HG03066 (cell line): Measurements from ENCODE around the gene FANCC.

ENCODE experiments used
- ATAC-seq: cut with Tn5 transposase; IDR thresholded peaks from one replicate; pipeline ENCODE4 v1.9.1; 2021; ENCODE audit warnings: low read depth; ENCODE audit not compliant: unreplicated experiment

The FANCC gene

GRCh38 chr9:95077766-95078370, 239.6 kb downstream of the FANCC start:
- no peak for ATAC-seq

- no peak for ATAC-seq
Measured at GRCh38 chr9:95077053-95077765, 240.3 kb downstream of the FANCC start.

GRCh38 chr9:95076696-95077052, 240.8 kb downstream of the FANCC start:
- ATAC-seq = no peak

GRCh38 chr9:95075700-95076099, 241.8 kb downstream of the FANCC start:
- ATAC-seq = no peak

- ATAC-seq = no peak
Measured at GRCh38 chr9:95074632-95075031, 242.9 kb downstream of the FANCC start.

- no peak for ATAC-seq
Measured at GRCh38 chr9:95073918-95074317, 243.6 kb downstream of the FANCC start.

GRCh38 chr9:95073042-95073607, 244.4 kb downstream of the FANCC start:
- ATAC-seq = no peak

- no peak for ATAC-seq
Measured at GRCh38 chr9:95071925-95072324, 245.6 kb downstream of the FANCC start.

- ATAC-seq = no peak
Measured at GRCh38 chr9:95071450-95071849, 246.1 kb downstream of the FANCC start.

- ATAC-seq = no peak
Measured at GRCh38 chr9:95070549-95071021, 246.9 kb downstream of the FANCC start.

- ATAC-seq = no peak
Measured at GRCh38 chr9:95067897-95068296, 249.6 kb downstream of the FANCC start.

GRCh38 chr9:95067057-95067456, 250.5 kb downstream of the FANCC start:
- ATAC-seq = no peak

- no peak for ATAC-seq
Measured at GRCh38 chr9:95065224-95065623, 252.3 kb downstream of the FANCC start.

GRCh38 chr9:95063300-95063699, 254.2 kb downstream of the FANCC start:
- ATAC-seq = no peak

GRCh38 chr9:95062596-95063065, 254.9 kb downstream of the FANCC start:
- no peak for ATAC-seq

- ATAC-seq = no peak
Measured at GRCh38 chr9:95061916-95062595, 255.5 kb downstream of the FANCC start.

- no peak for ATAC-seq
Measured at GRCh38 chr9:95060916-95061315, 256.6 kb downstream of the FANCC start.

- no peak for ATAC-seq
Measured at GRCh38 chr9:95060234-95060633, 257.3 kb downstream of the FANCC start.

- no peak for ATAC-seq
Measured at GRCh38 chr9:95058795-95059386, 258.6 kb downstream of the FANCC start.

- ATAC-seq = no peak
Measured at GRCh38 chr9:95058121-95058785, 259.3 kb downstream of the FANCC start.
